Heart right ventricle (tissue), 16 donors: ENCODE results near the gene AP5B1. TPM values are rescaled to one million over a fixed set of nuclear protein-coding genes. Genes with fewer than 3 reads are reported as not detected.

Experiments used
- ATAC-seq, 8 donors: fragments of 200-7000 bp; cut with Tn5 transposase; one replicate each; pipeline ENCODE4 v1.9.1; 2020; ENCODE audit warnings: mild to moderate bottlenecking in 8 of 8, moderate library complexity in 8 of 8, moderate number of reproducible peaks in 1 of 8
- DNase-seq, 2 donors: peaks; one replicate each; pipeline ENCODE4 v3.0.0-alpha.2; 2020
- H3K27ac ChIP-seq, 10 donors: fragments of 200-600 bp; sonication (generic) in 2 of 10; one replicate each; pipeline versions ENCODE4 v1.5.0 to v1.8.0; 2020 to 2022; ENCODE audit warnings: mild to moderate bottlenecking in 3 of 10
- H3K27me3 ChIP-seq, 7 donors: fragments of 200-600 bp; one replicate each; pipeline ENCODE4 v1.8.0; 2021 to 2022; ENCODE audit warnings: mild to moderate bottlenecking in 2 of 7
- H3K36me3 ChIP-seq, 9 donors: fragments of 200-600 bp; sonication (generic) in 1 of 9; one replicate each; pipeline versions ENCODE4 v1.5.0 to v1.8.0; 2020 to 2022; ENCODE audit warnings: mild to moderate bottlenecking in 2 of 9
- H3K4me1 ChIP-seq, 9 donors: fragments of 200-600 bp; sonication (generic) in 1 of 9; one replicate each; pipeline versions ENCODE4 v1.5.0 to v1.8.0; 2020 to 2022; ENCODE audit warnings: mild to moderate bottlenecking in 4 of 9
- H3K4me3 ChIP-seq, 10 donors: fragments of 200-600 bp; sonication (generic) in 2 of 10; one replicate each; pipeline versions ENCODE4 v1.5.0 to v1.8.0; 2020 to 2022; ENCODE audit warnings: mild to moderate bottlenecking in 7 of 10, moderate library complexity in 2 of 10
- H3K9me3 ChIP-seq, 11 donors: fragments of 200-600 bp in 10 of 11; sonication (generic) in 2 of 11; one replicate each; pipeline versions ENCODE4 v1.5.0 to v1.8.0; 2013 to 2022; ENCODE audit warnings: mild to moderate bottlenecking in 2 of 11, control low read depth in 1 of 11, moderate library complexity in 1 of 11
- WGBS, 2 donors: extraction: QIAGEN DNeasy Blood & Tissue Kit; methylation state at CpG; one replicate each; pipeline ENCODE4 v1.1.7; 2013; ENCODE audit warnings: inconsistent platforms in 1 of 2; 5-methylcytosine and 5-hydroxymethylcytosine counted together
- intact Hi-C, 10 donors: fragments of 100-400 bp; cut with DNase I; formaldehyde crosslinking; loops; one replicate each; pipeline versions ENCODE4 v1.11.1 to v1.14.2; 2022
- polyA plus RNA-seq, 2 donors: library from polyadenylated mRNA; stranded (reverse); fragments of 200-250 nt; gene quantifications; one replicate each; pipeline ENCODE4 v1.2.3, GENCODE V29; 2013
- total RNA-seq, 10 donors: library from RNA; stranded (reverse); fragmentation: NEBNext Ultra II Directional in 3 of 10; extraction: Animal tissue kit (Norgen Biotek cat#: 25700) in 3 of 10; gene quantifications; one replicate each; pipeline versions ENCODE4 v1.2.1 to v1.2.4, GENCODE V29; 2021 to 2023
- TF ChIP-seq, protein P1 (sequence below), 9 donors: fragments of 200-600 bp; sonication (generic) in 2 of 9; IDR thresholded peaks; one replicate each; pipeline versions ENCODE4 v1.5.0 to v1.8.0; 2021 to 2022; ENCODE audit warnings: antibody characterized with exemption in 9 of 9, mild to moderate bottlenecking in 5 of 9, moderate library complexity in 1 of 9
- donor health status: Arrhythmogenic right ventricular cardiomyopathy.
- donor health status: ischemic (EF 13 %, LVEDD 7.1; RV severe dilation, severe dysfunction).
- donor health status: healthy with polysubstance abuse.
- donor health status: DM: no; HTN: yes; CAD: no.
- donor health status: DM: no; HTN: no; CAD: no.
- donor health status: ischemic (EF 25% LVEDD 6.9; RV normal size, moderate dysfunction).
- donor health status: ischemic (EF 25% LVEDD 5.7; RV mildly dilated, moderate dysfunction).
- donor health status: healthy.
- donor health status: DM: yes; HTN: yes; CAD: no.
- donor health status: Ischemic cardiomyopathy.
- donor health status: ischemic (EF 35%, LVEDD 5.7; RV mildly dilated, moderate dysfunction).
- donor health status: nonischemic (EF 11% LVEDD 7.7; RV severe dilation, severe dysfunction).
- donor health status: DM: yes; HTN: yes; CAD: no.
- donor health status: PGD.
- donor health status: ischemic (EF 29% LVEDD 5.4; RV normal size, mild dysfunction).
- donor health status: nonischemic (EF 23%, LVEDD 6.1; RV moderate dilation, normal function).

Gene AP5B1
- total and polyA plus RNA-seq, 12 donors, result 5.0 to 12.8 (median 6.9) TPM

DNA sequence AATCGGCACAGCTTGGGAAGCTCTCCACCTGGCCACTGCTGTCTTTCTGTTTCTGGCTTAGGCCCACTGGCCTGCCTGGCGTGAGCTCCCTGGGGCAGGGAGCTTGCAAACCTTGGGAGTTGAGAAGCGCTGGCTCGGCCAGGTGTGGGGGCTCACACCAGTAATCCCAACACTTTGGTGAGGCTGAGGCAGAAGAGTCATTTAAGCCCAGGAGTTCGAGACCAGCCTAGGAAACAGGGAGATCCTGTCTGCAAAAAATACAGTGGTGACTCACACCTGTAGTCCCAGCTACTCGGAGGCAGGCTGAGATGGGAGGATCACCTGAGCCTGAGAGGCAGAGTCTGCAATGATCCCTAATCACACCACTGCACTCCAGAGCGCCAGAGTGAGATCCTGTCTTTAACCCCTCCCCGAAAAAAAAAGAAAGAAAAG is 4.0 kb downstream of the AP5B1 start:
- H3K36me3 ChIP-seq, result peaks cover 0 to 32% (median 13%) of the 10 kb centered on the region in 9 donors
- intact Hi-C loops, result loop anchor here in 4 of 10 donors (5.0 to 10.0 kb wide), 4 partner anchors 52 to 208 kb away; partner anchors contain the start of genes KAT5 (in 1 of the 4) and RNASEH2C (in 1 of the 4)
- peaks cover 9 to 66% (median 15%) of the 10 kb centered on the region in 9 donors for H3K4me1 ChIP-seq
- H3K4me3 ChIP-seq, result peak overlapping the region in 1 of 10 donors; percentile 95
- 89 to 90% methylated on average over 8 of the region's 8 CpGs for WGBS, 2 donors
- H3K27ac ChIP-seq, result peak overlapping the region in 3 of 10 donors; percentile 15 to 96 (median 40)
- no peaks in the 10 kb centered on the region for H3K27me3 ChIP-seq
- ATAC-seq (no peak), DNase-seq (no peak)
- H3K9me3 ChIP-seq, result no peaks in the 10 kb centered on the region
- TF ChIP-seq, protein P1, sequence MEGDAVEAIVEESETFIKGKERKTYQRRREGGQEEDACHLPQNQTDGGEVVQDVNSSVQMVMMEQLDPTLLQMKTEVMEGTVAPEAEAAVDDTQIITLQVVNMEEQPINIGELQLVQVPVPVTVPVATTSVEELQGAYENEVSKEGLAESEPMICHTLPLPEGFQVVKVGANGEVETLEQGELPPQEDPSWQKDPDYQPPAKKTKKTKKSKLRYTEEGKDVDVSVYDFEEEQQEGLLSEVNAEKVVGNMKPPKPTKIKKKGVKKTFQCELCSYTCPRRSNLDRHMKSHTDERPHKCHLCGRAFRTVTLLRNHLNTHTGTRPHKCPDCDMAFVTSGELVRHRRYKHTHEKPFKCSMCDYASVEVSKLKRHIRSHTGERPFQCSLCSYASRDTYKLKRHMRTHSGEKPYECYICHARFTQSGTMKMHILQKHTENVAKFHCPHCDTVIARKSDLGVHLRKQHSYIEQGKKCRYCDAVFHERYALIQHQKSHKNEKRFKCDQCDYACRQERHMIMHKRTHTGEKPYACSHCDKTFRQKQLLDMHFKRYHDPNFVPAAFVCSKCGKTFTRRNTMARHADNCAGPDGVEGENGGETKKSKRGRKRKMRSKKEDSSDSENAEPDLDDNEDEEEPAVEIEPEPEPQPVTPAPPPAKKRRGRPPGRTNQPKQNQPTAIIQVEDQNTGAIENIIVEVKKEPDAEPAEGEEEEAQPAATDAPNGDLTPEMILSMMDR (IDR thresholded peaks at IDR 0.05), result no peak

DNA sequence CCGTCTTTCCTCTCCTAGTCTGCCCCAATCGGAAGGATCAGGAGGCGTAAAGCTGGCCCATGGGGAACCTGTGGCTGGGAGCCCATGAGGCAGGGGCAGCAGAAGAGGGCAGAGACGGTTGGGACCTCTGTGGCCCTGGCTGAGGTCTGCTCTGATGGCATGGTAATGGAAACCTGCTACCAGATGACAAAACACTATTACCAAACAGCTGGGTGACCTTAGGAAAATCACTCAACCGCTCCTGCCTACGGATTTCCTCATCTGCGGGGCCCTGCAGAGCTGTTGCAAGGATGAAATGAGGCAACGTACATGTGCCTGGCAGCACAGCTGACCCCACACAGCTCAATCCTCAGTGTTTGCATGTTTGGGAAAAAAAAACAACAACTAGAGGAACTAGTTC is 4.6 kb downstream of the AP5B1 start:
- TF ChIP-seq, protein P1 (IDR thresholded peaks at IDR 0.05), result no peak
- Histone ChIP-seq H3K9me3 (no peaks in the 10 kb centered on the region), H3K4me1 (peaks cover 5 to 61% (median 10%) of the 10 kb centered on the region in 9 donors), H3K36me3 (peaks cover 0 to 32% (median 13%) of the 10 kb centered on the region in 9 donors), H3K27me3 (no peaks in the 10 kb centered on the region), H3K27ac (peak overlapping the region in 3 of 10 donors; percentile 11 to 96 (median 48)), H3K4me3 (no peak overlapping the region)
- 83 to 89% methylated on average over 8 of the region's 8 CpGs for WGBS, 2 donors
- DNase-seq (no peak), ATAC-seq (peak in 2 of 8 donors; percentile 9)
- intact Hi-C loops, result loop anchor here in 4 of 10 donors (5.0 to 10.0 kb wide), 4 partner anchors 51 to 209 kb away; partner anchors contain the start of genes KAT5 (in 1 of the 4) and RNASEH2C (in 1 of the 4)

DNA sequence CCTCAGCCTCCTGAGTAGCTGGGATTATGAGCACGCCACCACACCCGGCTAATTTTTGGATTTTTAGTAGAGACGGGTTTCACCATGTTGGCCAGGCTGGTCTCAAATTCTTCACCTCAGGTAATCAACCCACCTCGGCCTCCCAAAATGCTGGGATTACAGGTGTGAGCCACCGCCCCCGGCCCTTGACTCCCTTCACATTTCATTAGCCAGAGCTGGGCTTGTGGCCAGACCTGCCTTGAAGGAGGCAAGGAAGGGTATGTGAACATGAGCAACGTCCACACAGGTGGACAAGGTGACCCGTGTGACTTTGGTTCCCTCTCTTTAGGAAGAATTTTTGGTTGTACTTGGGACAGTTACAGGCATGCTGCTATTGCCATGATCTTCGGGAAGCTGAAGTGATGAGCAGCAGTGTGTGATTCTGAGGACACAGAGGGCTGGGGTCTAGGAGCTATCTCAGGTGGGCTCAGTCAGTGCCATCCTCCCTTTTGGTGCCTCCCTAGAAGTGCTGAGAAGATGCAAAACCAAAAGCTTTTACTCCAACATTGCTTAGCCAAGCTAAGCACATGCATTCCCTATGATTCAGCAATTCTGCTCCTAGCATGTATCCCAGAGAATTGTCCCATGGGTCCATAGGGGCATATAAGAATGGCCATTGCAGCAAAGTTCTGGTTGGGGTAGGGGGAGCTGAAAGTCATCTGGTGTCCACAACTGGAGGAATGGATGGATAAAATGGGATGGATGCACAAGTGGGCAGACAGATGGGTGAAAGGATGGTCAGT is 6.1 kb downstream of the AP5B1 start:
- 91 to 92% methylated on average over 9 of the region's 9 CpGs for WGBS, 2 donors
- H3K9me3 ChIP-seq, result no peaks in the 10 kb centered on the region
- peak overlapping the region in 3 of 10 donors; percentile 5 to 96 (median 43) for H3K27ac ChIP-seq
- intact Hi-C loops, result loop anchor here in 5 of 10 donors (5.0 to 10.0 kb wide), 5 partner anchors 50 to 210 kb away; partner anchors contain the start of genes KAT5 (in 1 of the 5) and RNASEH2C (in 1 of the 5)
- H3K27me3 ChIP-seq, result no peaks in the 10 kb centered on the region
- H3K4me1 ChIP-seq, result peaks cover 5 to 67% (median 9%) of the 10 kb centered on the region in 9 donors
- no peak for ATAC-seq
- peaks cover 0 to 32% (median 13%) of the 10 kb centered on the region in 9 donors for H3K36me3 ChIP-seq
- no peak overlapping the region for H3K4me3 ChIP-seq
- no peak for DNase-seq
- TF ChIP-seq, protein P1 (IDR thresholded peaks at IDR 0.05), result no peak

DNA sequence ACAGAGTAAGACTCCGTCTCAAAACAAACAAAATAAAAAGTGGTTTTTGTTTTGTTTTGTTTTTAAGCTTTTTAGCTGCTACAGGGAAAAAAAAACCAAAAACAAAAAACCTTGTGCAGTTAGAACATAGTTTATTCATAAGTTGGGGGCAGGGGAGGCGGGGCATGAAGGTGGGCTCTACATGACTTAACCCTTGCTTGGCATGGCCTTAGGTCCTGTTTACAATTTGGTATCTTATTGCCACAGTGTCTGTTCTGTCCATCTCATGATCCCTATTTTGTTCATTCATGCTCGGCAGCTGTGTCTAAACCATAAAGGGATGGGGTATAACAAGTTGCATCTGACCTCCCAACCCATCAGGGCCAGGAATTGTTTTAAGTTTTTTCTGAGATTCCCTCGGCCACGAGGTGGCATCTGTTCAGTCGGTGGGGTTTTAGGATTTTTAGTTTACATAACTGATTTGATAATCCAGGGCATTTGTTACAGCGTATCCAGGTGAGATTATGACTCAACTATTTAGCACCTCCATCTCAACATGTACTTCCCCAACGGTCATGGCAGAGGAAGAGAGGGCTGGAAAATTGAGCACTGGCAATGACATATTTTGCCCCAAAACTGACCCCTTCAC is 6.9 kb downstream of the AP5B1 start:
- WGBS, 2 donors, result 73 to 75% methylated on average over 8 of the region's 8 CpGs
- Histone ChIP-seq H3K36me3 (peaks cover 0 to 28% (median 12%) of the 10 kb centered on the region in 9 donors), H3K9me3 (no peaks in the 10 kb centered on the region), H3K4me1 (peaks cover 0 to 64% (median under 1%) of the 10 kb centered on the region in 9 donors), H3K27me3 (no peaks in the 10 kb centered on the region), H3K27ac (peak overlapping the region in 1 of 10 donors; percentile 96), H3K4me3 (no peak overlapping the region)
- no peak for DNase-seq
- TF ChIP-seq, protein P1 (IDR thresholded peaks at IDR 0.05), result no peak
- ATAC-seq, result no peak
- intact Hi-C loops, result loop anchor here in 4 of 10 donors (5.0 to 10.0 kb wide), 4 partner anchors 49 to 211 kb away; partner anchors contain the start of genes KAT5 (in 1 of the 4) and RNASEH2C (in 1 of the 4)
